Renal cortex interstitium (tissue), 11 donors: ENCODE measurements around the gene TDRD7. TPM values are rescaled to one million over a fixed set of nuclear protein-coding genes. Genes with fewer than 3 reads are reported as not detected.
"Not testable (repeated sequence)": the region's sequence is repeated elsewhere in the genome, so short reads cannot be mapped to it uniquely, and the experiment has no call there.

ENCODE experiments used
- DNase-seq, 11 donors: peaks; one replicate each; pipeline ENCODE4 v3.0.0-alpha.2; 2013; ENCODE audit warnings: low read depth in 9 of 11, low spot score in 4 of 11; ENCODE audit errors: extremely low read depth in 1 of 11
- polyA plus RNA-seq, 3 donors: library from polyadenylated mRNA; unstranded; fragments of 120-200 nt; gene quantifications; one replicate each; pipeline ENCODE4 v1.2.1, GENCODE V29; 2013; ENCODE audit not compliant: insufficient read length in 3 of 3

Gene TDRD7
- polyA plus RNA-seq, 3 donors: 7.1 to 8.0 (median 7.7) TPM

DNA sequence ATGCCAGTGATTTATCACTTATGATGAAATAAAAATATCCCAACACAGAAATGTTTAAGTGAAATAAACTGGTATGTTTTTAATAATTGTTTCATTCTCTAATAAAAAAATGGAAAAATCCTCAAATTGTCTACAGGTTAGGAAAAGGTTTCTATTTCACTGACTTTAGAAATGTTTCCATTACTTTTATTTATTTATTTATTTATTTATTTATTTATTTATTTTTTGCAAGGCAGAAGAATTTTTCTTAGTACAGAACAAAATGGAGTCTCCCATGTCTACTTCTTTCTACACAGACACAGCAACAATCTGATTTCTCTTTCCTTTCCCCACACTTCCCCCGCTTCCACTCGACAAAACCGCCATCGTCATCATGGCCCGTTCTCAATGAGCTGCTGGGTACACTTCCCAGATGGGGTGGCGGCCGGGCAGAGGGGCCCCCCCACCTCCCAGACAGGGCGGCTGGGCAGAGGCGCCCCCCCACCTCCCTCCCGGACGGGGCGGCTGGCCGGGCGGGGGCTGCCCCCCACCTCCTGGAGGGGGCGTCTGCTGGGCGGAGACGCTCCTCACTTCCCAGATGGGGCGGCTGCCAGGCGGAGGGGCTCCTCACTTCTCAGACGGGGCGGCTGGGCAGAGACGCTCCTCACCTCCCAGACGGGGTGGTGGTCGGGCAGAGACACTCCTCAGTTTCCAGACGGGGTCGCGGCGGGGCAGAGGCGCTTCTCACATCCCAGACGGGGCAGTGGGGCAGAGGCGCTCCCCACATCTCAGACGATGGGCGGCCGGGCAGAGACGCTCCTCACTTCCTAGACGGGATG lies 85.9 kb downstream of the TDRD7 start:
- DNase-seq: not testable (repeated sequence)

GRCh38 chr9:97498846-97499245 lies 87.0 kb downstream of the TDRD7 start:
- DNase-seq: not testable (repeated sequence)

DNA sequence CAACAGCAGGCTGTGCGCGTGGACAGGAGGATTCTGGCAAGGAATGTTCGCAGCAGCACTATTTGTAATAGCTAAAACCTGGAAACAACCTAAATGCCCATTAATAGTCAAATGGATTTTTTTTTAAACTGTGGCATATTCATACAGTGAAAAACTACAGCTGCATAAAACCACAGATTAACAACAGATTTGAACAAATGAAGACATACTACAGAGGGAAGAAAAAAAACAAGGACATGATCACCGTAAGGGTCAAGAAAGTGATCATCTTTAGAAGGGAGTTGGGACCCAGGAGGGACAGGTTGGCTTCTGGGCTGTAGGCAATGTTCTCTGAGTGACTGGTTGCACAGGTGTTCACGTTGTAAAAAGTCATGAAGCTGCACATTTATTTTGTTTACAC lies 88.4 kb downstream of the TDRD7 start:
- no peak for DNase-seq

- DNase-seq: no peak
Observed at GRCh38 chr9:97500765-97501176, 88.9 kb downstream of the TDRD7 start.

- peak in 3 of 11 donors; percentile 20 to 24 (median 22) for DNase-seq
Observed at GRCh38 chr9:97501177-97501971, 89.5 kb downstream of the TDRD7 start, which contains the start of gene TMOD1. Gene TMOD1, plus strand, starts transcription at chr9:97501666. Its CDS starts 22,523 bp downstream, at chr9:97524189.

GRCh38 chr9:97501972-97502221 lies 90.0 kb downstream of the TDRD7 start:
- DNase-seq: peak in 1 of 11 donors; percentile 11

- DNase-seq: peak in 1 of 11 donors; percentile 7
Observed at GRCh38 chr9:97502222-97502983, 90.5 kb downstream of the TDRD7 start.

DNA sequence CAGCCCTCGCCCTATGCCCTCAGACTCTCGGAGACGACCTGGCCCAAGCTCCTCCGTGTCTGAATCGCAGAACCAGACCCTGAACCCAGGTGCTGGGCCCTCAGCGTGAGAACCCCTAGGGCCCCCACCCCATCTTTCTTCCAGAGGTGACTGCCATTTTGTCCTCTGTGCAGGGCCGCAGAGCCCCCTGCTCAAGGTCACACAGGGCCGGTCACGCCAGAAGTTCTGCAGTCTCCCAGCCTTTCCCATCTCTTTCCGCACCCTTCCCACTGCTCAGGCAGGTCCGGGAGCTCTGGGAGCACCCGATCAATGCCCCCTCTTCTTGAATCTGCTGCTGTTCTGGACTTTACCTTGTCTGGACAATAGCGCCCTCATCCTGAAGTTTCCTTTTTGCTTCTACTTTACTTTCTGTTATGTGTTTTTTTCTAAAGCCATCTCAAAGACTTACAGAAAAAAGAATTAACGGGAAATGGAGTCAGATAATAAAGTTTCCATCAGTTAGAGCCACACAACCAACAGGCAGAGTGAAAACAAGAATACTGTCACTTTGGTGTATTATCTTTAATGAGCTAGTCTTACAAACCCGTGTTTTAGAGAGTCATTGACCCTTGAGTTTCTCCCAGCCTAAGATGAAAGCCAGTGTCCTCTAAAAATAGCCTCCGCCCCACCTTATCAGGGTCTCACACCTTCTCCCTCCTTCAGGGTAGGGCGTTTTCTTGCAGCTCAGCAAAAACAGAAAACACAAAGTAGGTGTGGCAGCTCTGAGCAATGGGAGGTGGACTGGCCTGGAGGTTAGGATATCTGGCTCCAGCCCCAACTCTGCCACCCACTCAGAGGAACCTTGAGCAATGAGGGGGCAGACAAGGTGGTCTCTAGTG lies 91.3 kb downstream of the TDRD7 start:
- no peak for DNase-seq

DNA sequence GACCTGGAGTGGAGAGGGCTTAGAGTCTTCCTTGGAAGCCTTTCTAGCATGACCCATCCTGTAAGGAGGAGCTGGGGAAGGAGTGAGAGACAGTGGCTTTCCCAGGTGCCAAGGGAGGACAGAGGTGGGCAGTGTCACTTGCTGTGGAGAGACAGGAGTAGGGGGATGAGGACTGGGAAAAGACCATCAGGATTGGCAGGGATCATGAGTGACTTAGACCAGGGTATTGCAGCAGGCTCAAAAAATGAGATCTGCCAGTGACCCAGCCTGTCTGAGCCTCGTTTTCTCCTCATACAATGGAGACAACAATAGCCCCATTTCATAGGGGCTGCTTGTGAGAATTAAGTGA lies 91.9 kb downstream of the TDRD7 start:
- DNase-seq: no peak

DNA sequence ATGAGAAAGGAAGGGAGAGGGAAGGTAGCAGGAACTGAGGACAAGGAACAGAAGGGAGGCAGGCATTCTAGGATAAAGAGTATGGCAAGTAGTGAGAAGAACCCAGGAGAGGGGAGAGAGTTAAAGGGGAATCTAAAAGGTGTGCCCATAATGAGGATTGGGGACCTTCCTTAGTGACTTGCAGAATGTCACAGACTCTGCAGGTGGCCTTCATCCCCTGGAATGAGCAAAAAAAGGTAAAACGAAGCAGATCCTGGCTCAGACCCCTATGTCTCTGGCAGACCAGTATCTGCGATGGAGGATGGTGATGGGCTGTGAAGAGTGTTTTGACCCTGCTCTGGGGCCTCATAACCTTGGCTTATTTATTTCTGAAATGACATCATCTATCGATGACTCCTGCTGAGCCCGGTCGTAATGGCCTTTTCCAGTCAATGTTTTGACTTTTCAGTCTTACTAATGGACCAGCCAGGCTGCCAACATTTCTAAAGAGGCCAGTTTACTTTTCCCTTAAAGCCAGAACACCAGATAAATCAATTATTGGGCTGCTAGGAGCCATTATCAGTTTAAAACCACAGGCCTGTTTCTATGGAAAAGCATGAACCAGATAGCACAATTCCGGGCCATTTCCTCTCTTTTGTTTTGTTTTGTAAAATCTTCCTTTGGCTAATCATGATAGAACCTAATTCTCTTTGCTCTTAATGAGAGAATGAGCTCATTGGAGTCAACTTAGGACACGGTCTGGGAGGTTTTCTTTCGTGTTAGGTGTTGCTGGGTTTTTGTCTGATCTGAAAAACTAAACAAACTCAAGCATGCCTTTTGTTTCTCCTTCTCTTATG lies 92.7 kb downstream of the TDRD7 start:
- no peak for DNase-seq

- DNase-seq: no peak
Observed at GRCh38 chr9:97505845-97506244, 93.9 kb downstream of the TDRD7 start.

- DNase-seq: no peak
Observed at GRCh38 chr9:97506306-97506705, 94.4 kb downstream of the TDRD7 start.

DNA sequence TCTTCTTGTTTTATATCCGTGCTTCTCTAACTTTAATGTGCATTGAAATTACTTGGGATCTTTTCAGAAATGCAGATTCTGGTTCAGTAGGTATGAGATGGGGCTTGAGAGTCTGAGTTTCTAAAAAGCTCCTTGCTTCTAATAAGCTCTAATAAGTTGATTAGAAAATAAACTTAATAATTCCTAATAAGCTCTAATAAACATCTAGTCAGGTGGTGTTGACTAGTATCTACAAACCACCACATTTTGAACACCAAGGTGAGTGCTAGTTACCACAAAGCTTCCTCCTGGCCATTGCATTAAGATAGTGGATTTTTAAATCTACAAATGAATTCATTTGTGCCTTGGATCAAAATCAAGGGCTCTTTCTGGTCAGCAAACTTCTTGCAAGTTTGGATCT lies 94.9 kb downstream of the TDRD7 start:
- no peak for DNase-seq

DNA sequence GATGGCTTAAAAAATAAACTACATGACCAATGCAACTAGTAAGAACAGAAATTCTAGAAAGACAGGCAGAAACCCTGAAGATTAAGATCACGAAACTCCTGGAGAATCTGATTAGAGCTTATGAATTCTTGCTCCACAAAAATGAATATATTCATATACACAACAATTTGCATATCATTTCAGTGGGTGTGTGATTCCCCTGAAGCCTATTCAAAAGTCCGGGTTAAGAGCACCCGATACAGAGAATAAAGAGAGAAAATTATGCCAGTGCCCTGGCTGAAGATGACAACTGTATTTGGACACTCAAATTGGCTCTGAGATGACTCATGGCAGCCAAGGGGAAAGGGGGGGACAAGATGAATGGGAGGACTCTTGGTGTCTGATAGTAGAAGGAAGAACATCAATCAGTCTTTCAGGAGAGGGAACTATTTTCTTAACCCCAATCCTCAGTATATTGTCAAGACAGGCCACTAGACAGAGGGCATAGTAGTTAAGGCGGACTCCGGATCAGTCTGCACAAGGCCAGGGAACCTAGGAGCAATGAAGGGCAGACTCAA lies 95.6 kb downstream of the TDRD7 start:
- DNase-seq: no peak

GRCh38 chr9:97508852-97509251 lies 97.0 kb downstream of the TDRD7 start:
- no peak for DNase-seq

DNA sequence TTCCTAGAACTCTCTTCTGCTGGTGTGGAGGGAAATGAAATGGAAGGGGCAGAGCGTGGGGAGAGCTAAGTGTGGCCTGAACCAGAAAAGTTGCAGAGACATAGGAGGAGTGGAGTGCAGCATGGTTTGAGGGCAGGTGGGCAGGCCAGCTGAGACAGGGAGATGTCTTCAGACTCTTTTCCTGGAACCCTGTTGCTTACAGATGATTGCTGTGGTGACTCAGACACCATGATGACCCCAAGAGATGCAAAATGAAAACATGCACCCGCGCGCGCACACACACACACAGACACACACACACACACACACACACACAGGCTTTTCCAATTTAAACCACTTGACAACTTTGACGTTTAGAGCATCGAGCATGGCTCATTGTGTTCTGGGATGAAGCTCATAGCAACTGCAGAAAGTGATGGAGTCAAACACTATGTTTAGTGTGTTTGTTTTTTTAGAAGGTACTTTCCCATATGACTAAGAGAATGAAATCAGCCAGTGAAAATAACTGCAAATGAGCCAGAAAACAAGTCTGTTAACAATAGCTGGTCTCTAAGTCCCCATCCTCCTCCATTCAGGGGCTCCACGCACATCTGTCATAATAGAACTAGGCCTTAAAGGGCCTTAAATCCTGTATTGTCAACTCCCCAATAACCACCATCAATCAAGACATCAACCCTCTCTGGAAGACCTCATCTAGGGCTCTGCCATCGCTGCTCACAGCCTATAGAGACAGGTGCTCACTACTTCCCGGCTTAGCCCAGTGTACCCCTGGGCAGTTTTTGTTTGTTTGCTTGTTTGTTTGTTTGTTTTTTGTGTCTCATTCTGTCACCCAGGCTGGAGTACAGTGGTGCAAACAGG lies 99.1 kb downstream of the TDRD7 start:
- no peak for DNase-seq
